ENCODE measurements around the gene MYOZ1.
"Not testable (repeated sequence)": the region's sequence is repeated elsewhere in the genome, so short reads cannot be mapped to it uniquely, and the experiment has no call there.

The MYOZ1 gene

DNA sequence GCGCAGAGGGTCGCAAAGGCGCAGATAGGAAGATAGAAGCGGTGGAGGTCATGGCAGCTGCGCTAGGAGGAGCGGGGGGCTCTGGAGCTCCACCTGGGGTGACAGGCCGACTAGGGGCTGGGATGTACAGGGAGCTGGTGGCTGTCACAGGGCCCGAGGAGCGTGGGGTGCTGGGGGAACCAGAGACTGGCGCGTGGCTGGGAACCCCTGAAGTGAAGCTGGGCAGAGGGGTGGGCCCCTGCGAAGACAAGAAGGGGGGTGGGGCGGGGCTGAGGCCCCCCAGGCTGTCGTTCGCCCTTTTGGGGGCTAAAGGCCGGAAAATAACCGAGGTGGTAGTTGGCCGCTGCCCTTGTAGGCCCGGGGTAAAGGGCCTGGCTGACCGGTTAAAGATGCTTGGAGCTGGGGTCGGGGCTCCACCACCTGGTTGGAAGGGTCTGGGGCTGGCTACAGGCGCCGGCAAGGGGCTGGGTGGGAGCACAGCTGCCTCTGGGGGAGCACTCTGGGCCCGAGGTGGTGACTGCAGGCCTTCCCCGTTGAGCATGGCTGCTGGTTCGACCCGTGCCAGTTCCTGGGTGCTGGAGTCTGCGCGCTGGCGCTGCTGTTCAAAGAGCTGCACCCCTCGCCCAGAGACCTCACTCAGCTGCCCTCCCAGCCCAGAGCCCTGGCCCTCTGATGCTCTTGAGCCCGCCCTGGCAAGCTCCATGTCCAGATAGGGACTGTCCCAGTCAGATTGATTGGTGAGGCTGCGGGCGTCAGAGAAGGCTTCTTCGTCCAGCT is 6.8 kb upstream of the MYOZ1 start:
- no peak for DNase-seq (ENCODE audit: low read depth)

DNA sequence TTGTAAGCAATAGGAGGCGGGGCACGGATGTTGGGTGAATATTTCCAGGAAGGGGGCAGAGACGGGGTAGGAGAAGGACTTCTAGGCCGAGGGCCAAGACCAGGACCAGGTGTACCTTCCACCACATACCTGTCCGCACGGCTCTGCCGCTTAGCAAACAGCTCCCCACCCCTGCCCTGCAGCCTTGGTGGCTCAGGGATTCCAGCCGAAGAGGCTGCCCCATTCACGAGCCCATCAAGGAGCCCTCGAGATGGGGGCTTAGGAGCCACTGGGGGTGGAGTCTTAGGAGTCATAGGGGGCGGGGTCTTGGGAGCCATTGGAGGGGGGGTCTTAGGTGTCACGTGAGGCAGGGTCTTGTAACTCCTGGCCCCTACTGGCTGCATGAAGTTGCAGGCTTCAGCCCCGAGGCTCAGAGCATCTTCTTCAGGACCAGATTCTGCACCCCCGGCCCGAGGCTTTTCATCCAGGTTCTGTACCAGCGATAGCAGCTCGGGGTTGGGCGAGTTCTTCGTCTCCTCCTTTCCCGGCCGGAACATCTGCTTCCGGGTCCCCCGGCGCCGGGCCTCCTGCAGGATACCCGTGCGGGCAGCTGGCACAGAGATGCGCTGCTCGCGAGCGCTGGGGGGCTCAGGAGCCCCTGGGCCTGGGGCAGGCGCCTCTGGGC is 6.1 kb upstream of the MYOZ1 start:
- no peak for DNase-seq (ENCODE audit: low read depth)

GRCh38 chr10:73646598-73647041 is 5.3 kb upstream of the MYOZ1 start:
- no peak for DNase-seq (ENCODE audit: low read depth)

- no peak for DNase-seq (ENCODE audit: low read depth)
Measured at GRCh38 chr10:73645251-73645650, 4.0 kb upstream of the MYOZ1 start.

DNA sequence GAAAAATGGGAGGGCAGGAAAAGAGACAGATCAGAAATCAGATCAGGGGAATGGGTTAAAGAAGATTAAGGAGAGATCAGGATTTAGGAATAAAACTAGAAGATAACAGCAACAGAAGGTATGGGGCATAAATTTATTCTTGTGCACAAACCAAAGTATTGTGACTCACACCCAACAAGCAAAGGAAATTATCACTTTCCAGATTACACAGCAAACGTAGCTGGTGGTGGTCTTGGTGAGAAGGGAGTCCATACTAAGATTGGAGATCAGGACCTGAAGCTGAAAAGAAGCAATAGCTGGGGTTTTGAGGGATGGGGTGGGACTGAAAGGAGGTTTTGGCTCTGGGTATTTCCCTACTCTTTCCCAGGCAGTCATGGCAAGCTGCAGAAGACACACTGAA is 3.5 kb upstream of the MYOZ1 start:
- DNase-seq (ENCODE audit: low read depth) = no peak

DNA sequence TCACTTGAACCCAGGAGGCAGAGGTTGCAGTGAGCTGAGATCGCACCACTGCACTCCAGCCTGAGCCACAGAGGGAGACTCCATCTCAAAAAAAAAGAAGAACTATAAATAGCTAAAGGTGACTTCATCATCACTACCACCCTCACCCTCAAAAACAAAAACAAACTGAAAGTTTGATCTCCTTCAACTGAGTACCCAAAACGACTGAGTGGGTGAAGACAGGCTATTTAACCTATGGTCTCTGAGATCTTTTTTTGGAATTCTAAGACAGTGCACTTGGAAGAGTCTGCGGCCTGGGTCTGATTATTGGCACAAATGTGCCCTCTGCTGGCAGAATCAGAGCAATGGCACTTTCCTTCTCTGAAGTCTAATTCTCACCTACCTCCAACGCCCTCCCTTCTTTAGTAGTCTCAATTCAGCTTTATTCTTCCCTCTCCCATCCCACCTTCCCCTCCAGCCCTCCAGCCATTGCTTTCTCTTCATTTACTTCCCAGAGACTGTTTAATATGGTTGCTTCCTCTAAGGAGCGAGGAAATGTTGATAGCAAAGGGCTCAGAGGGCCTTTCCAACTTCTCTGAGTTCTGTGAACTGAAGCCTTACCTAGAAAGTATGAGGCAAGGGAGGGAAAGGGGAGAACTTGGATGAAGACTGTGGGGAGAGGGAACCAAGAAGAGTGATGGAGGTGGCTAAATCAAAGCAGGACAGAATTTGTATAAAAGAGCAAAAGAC is 2.9 kb upstream of the MYOZ1 start:
- DNase-seq (ENCODE audit: low read depth) = no peak

DNA sequence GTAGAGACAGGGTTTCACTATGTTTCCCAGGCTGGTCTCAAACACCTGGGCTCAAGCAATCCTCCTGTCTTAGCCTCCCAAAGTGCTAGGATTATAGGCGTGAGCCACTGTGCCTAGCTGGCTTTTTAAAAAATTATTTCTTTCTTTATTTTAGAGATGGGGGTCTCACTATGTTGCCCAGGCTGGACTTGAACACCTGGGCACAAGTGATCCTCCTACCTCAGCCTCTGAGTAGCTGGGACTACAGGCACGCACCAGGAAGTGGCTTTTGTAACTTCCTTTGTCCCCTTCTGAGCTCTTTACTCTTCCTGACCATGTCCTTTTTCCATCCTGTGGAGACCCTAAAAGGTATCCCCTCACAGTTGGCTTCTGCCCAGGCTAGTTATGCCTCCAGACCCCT is 2.1 kb upstream of the MYOZ1 start:
- DNase-seq (ENCODE audit: low read depth) = no peak

DNA sequence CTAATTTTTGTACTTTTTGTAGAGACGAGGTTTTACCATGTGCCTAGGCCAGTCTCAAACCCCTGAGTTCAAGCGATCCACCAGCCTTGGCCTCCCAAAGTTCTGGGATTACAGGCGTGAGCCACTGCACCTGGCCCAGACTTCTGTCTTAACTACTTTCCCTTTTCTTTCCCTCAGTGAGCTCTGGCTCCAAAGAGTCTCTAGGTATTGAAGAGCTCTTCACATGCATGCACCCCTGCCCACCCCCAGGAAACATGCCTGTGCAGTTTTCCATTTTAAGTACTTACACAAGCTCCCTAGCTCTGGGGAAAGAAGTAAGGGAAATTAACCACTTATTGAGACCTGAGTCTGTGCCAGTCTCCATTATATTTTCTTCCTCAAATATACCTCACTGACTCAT is 2.0 kb downstream of the MYOZ1 start:
- DNase-seq (ENCODE audit: low read depth) = no peak

- DNase-seq (ENCODE audit: low read depth) = no peak
Measured at GRCh38 chr10:73635781-73636180, 5.5 kb downstream of the MYOZ1 start.

DNA sequence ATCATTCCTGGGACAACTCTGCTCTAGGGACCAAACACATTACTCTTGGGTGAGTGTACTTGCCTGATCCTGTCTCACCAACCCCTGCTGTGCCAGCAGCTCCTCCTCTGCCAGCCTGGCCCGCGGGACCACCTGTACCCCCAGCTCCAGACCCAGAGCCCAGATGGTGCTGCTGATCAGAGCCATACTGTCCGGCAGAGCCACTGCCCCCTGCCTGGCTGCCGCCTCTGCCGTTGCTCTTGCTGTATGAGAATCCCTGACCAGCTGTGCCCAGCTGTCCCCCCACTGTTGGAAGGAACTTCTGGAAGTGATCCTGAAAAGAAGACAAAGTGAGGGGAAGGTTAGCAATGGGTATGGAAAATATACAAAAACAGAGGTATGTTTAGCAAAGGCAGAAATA is 6.9 kb downstream of the MYOZ1 start:
- no peak for DNase-seq (ENCODE audit: low read depth)

GRCh38 chr10:73629165-73629564 is 12.1 kb downstream of the MYOZ1 start:
- no peak for DNase-seq (ENCODE audit: low read depth)

DNA sequence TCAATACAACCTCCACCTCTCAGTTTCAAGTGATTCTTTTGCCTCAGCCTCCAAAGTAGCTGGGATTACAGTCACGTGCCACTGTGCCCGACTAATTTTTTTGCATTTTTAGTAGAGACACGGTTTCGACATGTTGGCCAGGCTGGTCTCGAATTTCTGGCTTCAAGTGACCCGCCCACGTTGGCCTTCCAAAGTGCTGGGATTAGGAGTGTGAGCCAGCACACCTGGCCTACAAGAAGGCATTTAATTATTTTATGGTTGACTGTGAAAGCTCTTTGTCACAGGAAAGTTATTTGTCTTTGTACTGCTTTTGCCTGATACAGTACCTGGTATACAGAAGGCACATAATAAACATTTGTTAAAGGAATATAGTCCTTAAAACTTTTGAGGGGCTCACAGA is 12.9 kb downstream of the MYOZ1 start:
- no peak for DNase-seq (ENCODE audit: low read depth)

GRCh38 chr10:73627300-73627699 is 14.0 kb downstream of the MYOZ1 start:
- DNase-seq (ENCODE audit: low read depth) = no peak

DNA sequence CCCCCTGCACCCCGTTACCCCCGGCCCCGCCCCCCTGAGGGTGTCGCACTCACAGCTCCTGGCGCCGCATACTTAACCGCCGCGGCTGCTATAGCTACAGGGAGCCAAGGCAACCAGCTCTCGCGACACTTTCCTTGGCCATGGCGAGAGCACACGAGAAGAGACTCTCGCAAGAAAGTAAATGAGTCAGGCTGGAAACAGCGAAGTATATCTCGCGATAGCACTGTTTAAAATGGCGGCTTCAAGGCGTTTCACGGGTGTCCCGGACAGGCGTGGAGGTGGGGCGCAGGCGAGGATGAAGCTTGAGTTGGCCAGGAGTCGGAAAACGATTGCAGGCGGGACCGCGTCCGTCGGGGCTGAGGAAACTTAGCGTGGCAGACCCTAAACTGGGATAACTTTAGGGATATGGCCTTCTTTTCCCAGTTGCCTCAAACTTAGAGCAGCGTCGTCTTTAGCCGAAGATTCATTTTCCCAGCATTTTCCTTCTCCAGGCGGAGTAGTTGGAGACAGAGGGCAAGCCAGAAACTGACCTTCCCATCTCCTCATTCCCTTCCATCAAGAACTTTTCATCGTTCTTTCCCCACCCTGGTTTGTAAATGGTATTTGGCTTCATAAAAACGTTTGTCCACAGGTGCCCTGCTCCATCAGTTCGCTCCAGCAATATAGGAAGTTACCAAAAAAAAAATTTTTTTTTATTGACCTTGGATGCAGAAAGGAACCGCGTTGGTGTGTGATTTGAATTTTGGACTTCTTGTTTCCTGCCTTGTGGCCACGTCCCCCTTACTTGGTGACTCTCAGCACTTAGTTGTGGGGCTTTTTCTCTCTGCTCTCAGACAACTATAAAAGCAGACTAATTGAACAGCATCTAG is 15.2 kb downstream of the MYOZ1 start:
- DNase-seq (ENCODE audit: low read depth) = peak; percentile 95

GRCh38 chr10:73625004-73625883 is 16.0 kb downstream of the MYOZ1 start:
- DNase-seq (ENCODE audit: low read depth) = no peak

- DNase-seq (ENCODE audit: low read depth) = no peak
Measured at GRCh38 chr10:73623056-73623455, 18.2 kb downstream of the MYOZ1 start.

DNA sequence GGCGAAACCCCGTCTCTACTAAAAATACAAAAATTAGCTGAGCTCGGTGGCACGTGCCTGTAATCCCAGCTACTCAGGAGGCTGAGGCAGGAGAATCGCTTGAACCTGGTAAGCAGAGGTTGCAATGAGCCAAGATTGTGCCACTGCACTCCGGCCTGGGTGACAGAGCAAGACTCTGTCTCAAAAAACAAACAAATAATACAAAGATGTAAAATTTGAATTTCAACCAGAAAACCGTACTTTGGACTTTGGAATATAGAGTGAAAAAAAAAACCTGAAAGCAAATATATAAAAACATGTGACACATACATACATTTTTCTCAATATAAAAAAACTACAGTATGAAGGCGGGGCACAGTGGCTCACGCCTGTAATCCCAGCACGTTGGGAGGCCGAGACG is 20.3 kb downstream of the MYOZ1 start:
- not testable (repeated sequence) for DNase-seq (ENCODE audit: low read depth)

DNA sequence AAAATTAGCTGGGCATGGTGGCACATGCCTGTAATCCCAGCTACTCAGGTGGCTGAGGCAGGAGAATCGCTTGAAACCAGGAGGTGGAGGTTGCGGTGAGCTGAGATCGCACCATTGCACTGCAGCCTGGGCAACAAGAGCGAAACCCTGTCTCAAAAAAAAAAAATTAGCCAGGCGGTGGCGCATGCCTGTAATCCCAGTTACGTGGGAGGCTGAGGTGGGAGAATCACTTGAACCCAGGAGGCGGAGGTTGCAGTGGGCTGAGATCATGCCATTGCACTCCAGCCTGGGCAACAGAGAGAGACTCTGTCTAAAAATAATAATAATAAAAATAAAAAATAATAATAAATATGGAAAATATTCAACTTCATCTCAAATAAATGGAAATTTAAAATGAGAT is 24.1 kb downstream of the MYOZ1 start:
- DNase-seq (ENCODE audit: low read depth) = not testable (repeated sequence)

DNA sequence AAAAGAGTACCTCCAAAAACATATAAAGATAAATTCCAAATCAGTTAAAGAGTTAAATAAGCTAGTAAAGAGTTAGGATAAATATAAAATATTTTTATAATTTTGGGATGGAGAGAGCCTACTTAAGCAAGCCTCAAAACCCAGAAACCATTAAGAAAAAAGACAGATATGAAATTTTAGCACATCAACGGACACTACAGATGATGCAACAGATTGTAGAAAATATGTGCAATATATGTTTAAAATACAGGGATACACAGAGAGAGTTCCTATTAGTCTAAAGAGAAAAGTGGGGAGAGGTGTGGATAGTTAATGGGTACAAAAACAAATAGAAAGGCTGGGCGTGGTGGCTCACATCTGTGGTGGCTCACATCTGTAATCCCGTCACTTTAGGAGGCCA is 26.6 kb downstream of the MYOZ1 start:
- no peak for DNase-seq (ENCODE audit: low read depth)

DNA sequence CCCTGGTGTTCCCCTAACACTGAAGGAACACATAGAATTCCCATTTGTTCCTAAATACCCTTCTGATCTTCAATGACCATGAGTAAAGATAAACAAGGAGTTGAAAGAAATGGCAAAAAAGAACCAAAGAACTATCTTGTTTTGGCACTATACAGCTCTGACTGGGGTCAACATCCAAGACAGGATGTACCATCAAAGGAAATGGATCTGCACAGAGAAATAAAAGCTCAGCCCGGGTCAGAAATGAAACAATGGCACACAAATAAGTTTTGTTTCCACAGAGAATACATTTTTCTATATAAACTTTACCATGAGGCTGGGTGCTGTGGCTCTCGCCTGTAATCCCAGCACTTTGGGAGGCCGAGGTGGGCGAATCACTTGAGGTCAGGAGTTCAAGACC is 32.2 kb downstream of the MYOZ1 start:
- DNase-seq (ENCODE audit: low read depth) = no peak

- no peak for DNase-seq (ENCODE audit: low read depth)
Measured at GRCh38 chr10:73601486-73601921, 39.8 kb downstream of the MYOZ1 start.
